Daoy (cell line): ENCODE data around the gene ADGRV1. TPM values are rescaled to one million over a fixed set of nuclear protein-coding genes. Genes with fewer than 3 reads are reported as not detected.
A peak's percentile ranks its signal among the peaks of the same experiment; 100 is the strongest.
"Not testable (repeated sequence)": the region's sequence is repeated elsewhere in the genome, so short reads cannot be mapped to it uniquely, and the experiment has no call there.

ENCODE experiments used
- DNase-seq: peaks from one replicate; pipeline ENCODE4 v3.0.0-alpha.2; 2015; ENCODE audit warnings: low read depth
- total RNA-seq: library from RNA; depleted of rRNA; stranded (reverse); fragments of >200 nt; shearing (Covaris generic); gene quantifications from 2 replicates; pipeline ENCODE4 v1.2.3, GENCODE V29; 2014

Gene ADGRV1
- total RNA-seq, 1 experiment from 2014 or later = 10.6 TPM

DNA sequence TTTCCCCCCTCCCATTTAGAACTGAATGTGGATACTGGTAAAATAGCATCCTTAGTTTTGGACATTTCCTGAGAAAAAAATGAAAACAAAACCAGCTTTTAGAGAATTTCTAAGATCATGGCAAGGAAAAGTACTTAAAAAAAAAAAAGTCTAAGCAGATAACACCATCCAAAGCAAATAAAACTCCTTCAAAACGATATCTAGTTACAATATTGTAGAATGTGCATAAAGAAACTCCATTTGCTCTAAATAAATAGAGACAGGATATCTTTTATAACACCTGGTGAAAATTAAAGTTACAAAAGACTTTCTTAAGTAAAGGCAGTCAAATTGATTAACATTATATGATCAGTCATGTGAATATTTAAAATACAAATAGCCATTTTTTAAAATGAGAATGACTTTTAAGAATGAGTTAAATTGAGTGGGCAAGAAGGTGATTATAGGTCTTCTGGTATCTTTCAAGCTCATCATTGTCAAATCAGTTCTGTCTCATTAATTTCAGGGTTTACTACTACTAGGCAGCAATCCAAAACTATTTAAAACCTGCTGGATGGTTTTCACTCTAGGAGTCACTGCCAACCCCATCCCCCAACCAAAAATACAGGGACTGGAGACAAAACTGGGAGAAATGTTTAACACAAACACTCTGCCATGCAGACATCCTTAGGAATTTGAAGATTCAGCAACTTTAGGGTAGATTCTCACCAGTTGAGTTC lies 382.6 kb downstream of the ADGRV1 start:
- no peak for DNase-seq

GRCh38 chr5:90944116-90944515 lies 385.5 kb downstream of the ADGRV1 start:
- DNase-seq = no peak

DNA sequence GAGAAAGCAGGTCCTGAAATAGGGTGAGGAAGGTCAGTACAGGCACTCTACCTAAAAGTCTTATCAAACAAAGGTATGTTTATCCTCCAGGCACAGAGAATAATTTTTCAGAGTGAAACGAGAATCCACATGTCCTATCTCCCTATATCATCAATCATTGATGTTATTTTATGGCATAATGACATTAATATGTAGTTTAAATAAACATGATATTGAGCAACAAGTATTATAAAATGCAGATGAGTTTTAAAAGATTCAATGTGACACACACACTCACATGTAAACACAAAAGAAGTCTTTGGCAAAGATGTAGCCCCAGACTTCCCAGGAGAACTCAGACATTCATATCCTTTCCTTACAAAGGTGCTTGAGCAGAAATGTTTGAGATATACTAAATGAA lies 389.1 kb downstream of the ADGRV1 start:
- no peak for DNase-seq

DNA sequence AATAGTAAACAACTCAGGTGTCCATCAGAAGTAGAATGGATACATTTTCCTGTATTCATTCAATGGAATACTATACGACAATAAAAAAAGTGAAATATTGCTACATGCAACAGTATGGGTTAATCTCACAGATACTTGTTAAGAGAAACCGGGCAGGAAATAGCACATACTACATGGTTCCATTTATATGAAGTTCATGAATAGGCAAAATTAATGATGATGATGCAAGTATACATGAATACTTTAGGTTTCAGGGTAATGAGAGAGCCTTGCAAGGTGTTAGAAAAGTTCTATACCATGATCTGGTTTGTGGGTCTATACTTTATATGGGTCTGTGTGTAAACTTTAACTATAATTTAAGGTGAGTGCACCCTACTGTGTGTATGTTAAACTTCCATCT lies 390.4 kb downstream of the ADGRV1 start:
- no peak for DNase-seq

DNA sequence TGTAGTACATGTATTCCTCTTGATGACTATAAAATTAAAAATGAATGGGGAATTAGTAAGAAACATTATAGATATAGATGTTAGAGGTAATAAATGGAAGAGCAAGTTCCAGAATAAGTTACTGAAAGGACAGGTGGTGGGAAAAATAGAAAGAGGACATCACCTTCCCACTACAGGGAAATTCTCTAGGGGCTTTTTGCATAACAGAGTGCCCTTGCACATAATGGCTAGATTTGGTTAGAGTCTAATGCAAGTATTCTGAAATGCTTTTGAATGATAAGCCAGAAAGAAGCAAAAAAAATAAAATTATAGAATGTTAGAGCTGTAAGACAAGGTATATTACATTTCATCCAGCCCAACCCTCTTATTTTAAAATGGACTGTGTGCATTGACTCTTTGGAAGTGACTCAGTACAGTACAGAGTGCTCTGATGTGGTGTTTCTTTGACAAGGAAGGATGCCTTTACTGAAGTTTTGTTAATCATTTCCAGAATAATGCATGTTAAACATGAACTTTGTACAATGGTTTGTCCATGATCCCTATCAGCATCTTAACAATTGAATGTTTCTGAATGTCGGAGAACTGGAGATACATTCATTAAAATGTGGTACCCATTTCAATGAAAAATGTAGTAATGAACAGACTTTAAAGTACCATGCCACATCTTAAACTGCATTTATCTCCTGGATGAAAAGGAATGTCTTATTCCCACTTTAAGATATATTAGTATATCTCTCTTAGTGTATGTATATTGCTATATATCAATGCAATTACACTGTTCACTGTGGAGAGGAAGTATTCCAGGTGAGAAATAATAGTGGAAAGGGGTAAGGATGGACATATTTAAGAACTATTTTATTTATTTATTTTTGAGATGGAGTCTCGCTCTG lies 391.1 kb downstream of the ADGRV1 start:
- no peak for DNase-seq

- no peak for DNase-seq
Observed at GRCh38 chr5:90955001-90955635, 396.5 kb downstream of the ADGRV1 start.

DNA sequence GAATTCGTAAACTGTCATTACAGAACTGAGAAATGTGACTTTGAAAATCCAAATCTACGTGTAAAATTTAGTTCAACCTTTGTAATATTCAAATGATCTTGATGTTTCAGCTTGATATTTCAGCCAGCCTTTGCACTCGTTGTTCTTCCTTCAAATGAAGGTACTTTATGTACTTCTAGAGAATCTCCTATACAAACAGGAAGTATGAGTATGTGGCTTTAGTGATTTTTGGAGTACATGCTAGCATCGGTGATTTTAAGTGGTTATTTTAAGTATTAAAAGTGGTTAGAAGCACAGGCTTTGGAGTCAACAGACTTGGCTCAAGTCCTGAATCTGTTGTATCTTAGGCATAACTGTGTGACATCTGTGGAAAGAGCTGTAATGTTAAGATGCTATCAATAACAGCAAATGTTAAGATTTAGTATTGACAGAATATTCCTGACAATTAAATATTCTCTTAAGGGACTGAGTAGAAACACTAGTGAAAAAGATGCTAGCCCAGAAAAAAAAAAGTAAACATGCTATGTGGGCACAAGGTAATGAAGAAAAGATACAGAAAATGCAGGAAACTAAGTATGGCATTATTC lies 398.0 kb downstream of the ADGRV1 start:
- no peak for DNase-seq

- no peak for DNase-seq
Observed at GRCh38 chr5:90957906-90958305, 399.3 kb downstream of the ADGRV1 start.

DNA sequence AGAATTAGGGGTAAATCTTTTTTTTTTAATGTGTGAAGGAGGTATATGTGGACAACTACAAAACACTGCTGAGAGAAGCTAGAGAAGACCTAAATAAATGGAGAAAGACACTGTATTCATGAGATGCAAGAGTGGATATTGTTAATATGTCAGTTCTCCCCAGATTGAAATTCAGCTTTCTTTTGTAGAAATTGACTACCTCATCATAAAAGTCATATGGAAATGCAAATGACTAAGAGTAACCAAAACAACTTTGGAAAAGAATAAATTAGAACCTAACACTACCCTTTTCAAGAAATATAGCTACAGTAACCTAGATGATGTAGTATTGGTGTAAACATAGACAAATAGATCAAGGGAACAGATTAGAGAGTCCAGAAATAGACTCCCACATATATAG lies 400.7 kb downstream of the ADGRV1 start:
- DNase-seq = no peak

- DNase-seq = no peak
Observed at GRCh38 chr5:90962481-90962880, 403.9 kb downstream of the ADGRV1 start.

DNA sequence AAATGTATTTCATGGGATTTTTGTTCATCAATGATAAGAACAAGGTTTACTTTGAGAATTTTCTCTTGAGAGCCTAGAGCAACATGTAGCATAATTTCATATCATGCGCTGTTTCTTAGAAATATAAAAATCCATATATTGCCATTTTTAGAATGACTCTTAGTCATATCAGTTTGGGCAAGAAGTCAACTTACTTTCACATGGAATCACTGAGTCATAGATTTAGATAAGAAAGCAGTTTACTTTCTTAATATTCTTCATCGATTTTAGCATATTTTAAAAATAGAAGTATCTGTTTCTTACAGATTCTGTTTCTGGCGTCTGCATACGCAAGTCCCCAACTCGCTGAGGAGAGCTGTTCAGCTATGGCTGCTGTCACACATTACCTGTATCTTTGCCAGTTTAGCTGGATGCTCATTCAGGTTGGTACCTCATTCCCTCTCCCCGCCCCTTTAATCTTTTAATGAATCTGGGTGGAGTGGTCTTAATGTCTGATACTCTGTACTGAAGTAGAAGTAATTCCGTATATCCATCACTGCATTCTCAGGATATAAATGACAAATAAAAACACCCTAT lies 406.6 kb downstream of the ADGRV1 start:
- DNase-seq = no peak

- no peak for DNase-seq
Observed at GRCh38 chr5:90967443-90967842, 408.8 kb downstream of the ADGRV1 start.

GRCh38 chr5:90967851-90968250 lies 409.3 kb downstream of the ADGRV1 start:
- DNase-seq = no peak

GRCh38 chr5:90968319-90968718 lies 409.7 kb downstream of the ADGRV1 start:
- DNase-seq = peak; percentile 48

DNA sequence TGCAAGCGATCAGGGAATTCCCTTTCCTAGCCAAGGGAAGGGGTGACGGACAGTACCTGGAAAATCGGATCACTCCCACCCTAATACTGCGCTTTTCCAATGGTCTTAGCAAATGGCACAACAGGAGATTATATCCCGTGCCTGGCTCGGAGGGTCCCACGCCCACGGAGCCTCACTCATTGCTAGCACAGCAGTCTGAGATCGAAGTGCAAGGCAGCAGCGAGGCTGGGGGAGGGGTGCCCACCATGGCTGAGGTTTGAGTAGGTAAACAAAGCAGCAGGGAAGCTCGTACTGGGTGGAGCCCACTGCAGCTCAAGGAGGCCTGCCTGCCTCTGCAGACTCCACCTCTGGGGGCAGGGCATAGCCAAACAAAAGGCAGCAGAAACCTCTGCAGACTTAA lies 411.3 kb downstream of the ADGRV1 start:
- DNase-seq = not testable (repeated sequence)

GRCh38 chr5:90981177-90981576 lies 422.6 kb downstream of the ADGRV1 start:
- no peak for DNase-seq

DNA sequence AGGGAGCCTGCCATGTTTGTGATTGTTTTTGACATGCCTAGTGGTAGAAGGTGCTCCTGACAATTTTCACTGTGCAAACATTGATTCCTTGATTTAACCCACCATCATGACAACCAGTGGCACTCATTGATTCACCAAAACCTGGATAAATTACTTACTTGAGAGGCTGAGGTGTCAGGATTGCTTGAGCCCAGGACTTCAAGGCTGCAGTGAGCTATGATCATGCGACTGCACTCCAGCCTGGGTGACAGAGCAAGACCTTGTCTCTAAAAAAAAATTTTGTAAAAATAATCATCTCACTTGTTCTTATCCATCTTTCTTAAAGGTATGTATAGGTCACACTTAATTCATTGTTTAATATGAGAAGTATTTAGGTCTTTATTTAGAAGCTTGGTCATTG lies 423.2 kb downstream of the ADGRV1 start:
- DNase-seq = no peak

GRCh38 chr5:90982576-90982975 lies 424.0 kb downstream of the ADGRV1 start:
- DNase-seq = peak; percentile 63

DNA sequence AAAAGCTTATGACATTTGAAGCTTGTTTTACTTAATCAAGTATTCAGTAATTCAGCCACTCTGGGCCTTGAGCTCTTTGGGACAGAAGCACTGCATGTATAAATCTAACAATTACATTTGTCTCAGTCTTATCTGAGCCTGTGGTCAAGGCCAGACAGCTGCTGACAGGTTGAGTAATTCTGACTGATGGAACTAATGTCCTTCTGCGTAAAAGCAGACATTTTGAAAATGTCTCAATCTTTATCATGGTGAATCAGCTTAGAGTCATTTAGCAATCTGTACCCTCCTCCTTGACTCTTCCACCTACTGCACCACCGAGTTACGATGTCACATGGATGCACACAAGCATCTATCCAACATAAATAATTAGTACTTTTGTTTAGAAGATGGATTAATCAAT lies 424.6 kb downstream of the ADGRV1 start:
- DNase-seq = peak; percentile 90

DNA sequence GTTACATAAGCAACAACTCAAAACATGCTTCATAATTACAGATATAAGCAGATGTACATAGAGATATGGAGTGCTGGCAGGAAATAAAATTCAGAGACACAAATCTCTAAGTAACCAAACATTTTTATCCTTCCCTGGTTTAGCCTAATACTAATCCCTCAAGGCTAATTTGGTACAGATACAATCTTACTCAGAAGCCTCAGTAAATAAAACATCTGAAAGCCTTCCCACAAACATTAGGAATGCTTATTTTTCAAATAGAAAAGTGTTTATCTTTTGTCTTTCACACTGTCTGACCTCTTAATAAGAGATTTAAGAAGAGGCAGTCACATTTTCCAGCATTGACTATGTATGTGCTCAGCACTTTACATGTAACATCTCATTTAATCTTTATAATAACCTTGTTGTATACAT lies 425.1 kb downstream of the ADGRV1 start:
- no peak for DNase-seq

GRCh38 chr5:90985341-90985740 lies 426.7 kb downstream of the ADGRV1 start:
- no peak for DNase-seq

DNA sequence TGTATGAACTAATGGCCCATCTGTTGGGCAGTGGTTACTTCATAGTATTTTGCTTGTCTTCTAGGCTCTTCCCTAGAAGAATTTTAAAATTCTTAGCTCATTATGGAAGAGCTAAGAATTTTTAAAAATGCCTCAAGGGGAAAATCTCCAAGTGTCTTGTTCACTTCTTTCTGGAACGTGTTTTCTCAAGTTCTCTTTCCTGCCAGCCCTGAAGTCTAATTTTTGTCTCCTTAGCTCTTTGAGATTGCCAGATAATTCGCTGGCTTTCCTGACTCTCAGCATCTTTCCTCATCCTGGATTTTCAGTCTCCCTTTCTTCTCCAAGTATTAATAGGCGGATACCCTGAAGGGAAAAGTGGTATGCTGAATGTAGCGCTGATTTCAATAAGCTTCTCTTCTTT lies 429.1 kb downstream of the ADGRV1 start:
- DNase-seq = no peak
